Central memory CD4-positive, alpha-beta T cell (primary cell): ENCODE data around the gene CD209.
A peak's percentile ranks its signal among the peaks of the same experiment; 100 is the strongest.
"Not testable (repeated sequence)": the region's sequence is repeated elsewhere in the genome, so short reads cannot be mapped to it uniquely, and the experiment has no call there.

ENCODE experiments used
- DNase-seq: peaks from one replicate; pipeline ENCODE4 v3.0.0; 2022
- total RNA-seq, 3 experiments: gene quantifications; one replicate each; lab custom pipeline; 2026; lab: John Stamatoyannopoulos, UW

The CD209 gene, protein sequence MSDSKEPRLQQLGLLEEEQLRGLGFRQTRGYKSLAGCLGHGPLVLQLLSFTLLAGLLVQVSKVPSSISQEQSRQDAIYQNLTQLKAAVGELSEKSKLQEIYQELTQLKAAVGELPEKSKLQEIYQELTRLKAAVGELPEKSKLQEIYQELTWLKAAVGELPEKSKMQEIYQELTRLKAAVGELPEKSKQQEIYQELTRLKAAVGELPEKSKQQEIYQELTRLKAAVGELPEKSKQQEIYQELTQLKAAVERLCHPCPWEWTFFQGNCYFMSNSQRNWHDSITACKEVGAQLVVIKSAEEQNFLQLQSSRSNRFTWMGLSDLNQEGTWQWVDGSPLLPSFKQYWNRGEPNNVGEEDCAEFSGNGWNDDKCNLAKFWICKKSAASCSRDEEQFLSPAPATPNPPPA
- total RNA-seq: 0 reads per million in 3 experiments

DNA sequence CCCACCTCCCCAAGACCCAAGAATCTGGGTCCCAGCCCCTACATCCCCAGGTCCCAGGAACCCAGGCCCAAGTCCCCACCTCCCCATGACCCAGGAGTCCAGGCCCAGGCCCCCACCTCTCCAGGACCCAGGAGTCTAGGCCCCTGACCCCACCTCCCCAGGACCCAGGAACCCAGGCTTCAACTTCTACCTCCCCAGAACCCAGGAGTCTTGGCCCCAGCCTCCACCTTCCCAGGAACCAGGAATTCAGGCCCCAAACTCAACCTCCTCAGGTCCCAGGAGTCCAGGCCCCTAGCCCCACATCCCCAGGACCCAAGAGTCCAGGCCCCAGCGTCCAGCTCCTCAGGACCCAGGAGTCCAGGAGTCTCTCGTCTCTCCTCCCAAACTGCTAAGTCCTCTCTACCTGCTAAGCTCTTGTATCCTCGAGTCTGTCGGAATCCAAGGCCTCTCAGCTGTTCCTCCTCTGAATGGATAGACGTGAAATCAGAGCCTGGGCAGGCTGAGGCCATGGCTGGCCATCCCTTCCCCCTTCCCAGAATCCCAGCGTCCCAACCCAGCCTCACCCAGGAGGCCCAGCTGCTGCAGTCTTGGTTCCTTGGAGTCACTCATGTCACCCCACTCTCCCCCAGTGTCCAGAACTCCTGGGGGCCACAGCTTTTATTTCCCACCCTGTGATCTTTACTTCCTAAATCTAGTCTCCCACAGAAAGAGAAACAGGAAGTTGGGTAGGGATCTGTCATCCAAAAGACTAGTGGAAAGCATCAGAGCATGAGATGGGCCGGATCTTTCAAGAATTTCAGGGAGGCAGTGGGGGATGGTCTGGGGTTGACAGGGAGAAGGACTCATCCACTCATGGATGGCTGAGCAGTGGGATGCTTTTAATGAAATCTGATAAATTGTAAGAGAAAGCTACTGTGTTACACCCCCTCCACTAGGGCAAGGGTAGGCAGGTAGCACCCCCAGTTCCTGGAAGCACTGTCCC, at the start of gene CD209:
Gene CD209 (minus strand): TSS at position 632 of the 982 bp plus-strand sequence. CDS start 23 bp downstream, at position 609.
- DNase-seq: no peak

DNA sequence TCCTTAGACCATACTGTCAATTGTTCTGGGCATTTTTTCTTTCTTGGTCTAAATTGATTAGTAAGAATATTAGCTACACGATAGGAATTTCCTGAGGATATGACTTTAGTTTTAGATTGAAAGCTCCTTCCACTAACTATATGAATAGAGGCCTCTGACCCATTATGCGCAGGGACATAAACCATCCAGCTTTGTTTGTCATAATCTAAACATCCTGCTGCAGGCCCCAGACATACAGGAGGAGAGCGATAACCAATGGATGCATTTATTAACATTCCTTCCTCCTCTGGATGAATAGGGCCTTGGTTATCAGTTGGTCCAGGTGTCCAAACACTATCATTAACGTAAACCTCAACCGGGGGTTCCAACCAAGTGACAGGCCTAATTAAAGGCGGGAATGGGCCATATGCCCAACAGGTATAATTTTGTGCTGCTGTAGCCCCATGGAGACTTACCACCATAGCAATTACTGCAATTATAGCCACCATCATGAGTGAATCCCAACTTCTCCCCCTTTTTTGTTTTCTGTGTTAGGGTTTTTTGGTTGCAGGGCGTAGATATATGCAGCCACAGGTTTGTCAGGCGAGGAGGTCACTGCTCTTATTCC, 48.3 kb upstream of the CD209 start:
- DNase-seq: no peak

DNA sequence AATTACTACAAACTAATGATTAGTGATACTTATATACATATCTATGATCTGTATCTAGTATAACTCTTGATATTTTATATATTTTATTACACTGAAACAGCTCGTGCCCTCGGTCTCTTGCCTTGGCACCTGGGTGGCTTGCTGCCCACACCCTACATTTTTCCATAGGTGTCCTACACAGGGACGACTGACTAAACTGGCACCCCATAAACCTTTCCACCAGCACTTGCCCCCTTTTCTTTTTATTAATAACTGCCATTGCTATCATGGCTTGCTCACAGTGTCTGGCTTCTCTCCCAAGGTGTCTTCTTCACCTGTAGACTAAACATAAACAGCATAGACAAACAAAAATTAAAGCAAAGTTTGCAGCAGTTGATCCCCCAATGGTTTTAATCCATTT, 46.2 kb upstream of the CD209 start:
- DNase-seq: no peak

DNA sequence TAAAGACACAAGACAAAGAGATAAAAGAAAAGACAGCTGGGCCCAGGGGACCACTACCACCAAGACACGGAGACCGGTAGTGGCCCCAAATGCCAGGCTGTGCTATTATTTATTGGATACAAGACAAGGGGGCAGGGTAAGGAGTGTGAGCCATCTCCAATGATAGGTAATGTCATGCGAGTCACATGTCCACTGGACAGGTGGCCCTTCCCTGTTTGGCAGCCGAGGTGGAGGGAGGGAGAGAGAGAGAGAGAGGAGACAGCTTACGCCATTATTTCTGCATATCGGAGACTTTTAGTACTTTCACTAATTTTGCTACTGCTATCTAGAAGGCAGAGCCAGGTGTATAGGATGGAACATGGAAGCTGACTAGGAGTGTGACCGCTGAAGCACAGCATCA, 45.4 kb upstream of the CD209 start:
- DNase-seq: not testable (repeated sequence)

DNA sequence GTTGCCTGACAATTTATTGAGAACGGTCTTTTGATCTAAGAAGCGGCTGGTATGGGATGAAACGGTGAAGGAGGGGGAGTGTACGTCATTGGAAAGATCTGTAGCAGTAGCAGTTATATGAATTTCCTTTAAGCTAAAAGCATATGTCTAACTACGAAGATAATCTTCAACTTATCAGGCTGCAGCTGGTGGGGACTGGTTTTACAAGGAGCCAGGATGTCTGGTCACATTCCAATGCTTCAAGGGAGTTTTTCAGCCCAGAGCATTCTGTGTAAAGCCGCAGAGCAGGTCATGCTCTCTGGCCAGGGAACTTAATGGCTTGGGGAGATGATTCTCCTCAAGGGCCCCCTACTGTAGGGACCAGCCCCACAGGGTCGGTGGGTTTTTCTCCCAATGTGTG, 44.9 kb upstream of the CD209 start:
- no peak for DNase-seq

DNA sequence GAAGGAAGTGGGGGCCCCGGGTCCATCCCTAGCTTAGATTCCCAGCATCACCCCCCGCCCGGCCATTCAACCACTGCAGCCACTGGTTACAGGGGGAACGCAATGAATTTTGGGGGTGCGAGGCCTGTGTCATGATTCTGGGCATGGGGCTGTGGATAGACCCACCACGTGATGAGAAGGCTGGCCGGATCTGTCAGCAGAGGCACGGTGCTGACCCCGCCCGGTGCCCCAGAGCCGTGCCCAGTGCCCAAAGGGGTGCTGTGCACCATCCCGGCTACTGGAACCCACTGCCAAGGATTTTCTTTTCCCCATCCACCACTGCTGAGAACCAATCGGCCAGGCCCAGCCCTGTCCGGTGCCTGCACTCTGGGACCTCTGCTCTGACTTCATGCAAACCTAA, 43.1 kb upstream of the CD209 start:
- DNase-seq: no peak

DNA sequence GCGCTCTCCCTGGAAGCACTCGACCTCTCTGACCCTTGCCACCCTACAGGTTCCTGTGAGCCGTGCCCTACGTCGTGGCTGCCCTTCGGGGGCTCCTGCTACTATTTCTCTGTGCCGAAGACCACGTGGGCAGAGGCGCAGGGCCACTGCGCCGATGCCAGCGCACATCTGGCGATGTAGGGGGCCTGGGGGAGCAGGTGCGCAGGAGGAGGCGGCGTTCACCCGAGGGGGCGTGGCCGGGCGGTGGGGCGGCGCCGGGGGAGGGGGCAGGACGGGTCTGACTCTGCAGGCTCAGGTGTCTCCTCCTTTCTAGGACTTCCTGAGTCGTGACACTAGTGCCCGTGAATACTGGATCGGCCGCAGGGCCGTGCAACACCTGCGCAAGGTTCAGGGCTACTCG, 42.1 kb upstream of the CD209 start:
- peak; percentile 24 for DNase-seq

DNA sequence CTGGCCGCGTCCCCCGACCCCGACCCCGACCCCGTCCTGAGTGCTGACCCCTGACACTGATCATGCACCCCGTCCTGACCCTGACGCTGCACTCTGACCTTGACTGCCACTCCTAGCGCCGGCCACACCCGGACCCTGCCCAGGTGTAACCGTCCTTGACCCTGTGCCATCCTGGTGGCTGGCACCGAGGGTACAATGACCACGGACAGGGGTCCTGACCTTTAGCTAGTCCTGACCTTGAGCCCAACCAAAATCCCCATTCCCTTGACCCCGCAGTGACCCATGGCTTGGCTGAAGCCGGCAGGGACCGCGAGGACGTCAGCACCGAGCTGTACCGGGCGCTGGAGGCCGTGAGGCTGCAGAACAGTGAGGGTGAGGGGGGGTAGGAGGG, 41.6 kb upstream of the CD209 start:
- DNase-seq: no peak

DNA sequence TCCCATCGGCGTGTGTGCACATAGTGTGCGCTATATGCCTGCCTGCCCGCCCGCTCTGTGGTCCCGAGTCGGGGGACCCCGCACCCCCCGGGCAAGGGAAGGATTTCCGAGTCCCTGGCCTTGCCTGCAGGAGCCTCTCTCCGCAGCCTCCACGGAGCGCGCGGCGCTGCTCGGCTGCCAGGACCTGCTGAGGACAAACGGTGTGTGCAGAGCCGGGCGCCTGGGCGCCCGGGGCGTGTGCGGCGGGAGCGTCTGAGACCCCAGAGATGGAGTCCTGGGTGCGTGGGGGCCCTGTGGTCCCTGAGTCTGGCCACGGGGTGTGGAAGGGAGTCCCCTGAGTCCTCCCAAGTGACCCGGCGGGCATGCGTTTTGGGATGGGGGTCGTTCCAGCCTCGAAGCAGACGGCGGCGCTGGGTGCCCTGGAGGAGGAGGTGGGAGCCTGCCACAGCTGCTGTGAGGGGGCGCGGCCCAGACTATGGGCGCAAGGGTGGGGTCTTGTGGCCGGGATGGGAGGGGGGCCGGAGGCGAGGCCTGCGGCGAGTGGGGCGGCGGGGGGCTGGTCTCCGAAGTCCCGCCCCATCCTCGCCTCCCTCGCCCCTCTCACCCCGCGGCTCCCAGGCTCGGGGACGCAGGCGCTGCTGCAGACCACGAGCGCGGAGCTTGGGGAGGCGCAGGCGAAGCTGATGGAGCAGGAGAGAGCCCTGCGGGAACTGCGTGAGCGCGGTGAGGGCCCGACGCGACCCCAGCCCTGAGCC, 41.0 kb upstream of the CD209 start:
- no peak for DNase-seq

DNA sequence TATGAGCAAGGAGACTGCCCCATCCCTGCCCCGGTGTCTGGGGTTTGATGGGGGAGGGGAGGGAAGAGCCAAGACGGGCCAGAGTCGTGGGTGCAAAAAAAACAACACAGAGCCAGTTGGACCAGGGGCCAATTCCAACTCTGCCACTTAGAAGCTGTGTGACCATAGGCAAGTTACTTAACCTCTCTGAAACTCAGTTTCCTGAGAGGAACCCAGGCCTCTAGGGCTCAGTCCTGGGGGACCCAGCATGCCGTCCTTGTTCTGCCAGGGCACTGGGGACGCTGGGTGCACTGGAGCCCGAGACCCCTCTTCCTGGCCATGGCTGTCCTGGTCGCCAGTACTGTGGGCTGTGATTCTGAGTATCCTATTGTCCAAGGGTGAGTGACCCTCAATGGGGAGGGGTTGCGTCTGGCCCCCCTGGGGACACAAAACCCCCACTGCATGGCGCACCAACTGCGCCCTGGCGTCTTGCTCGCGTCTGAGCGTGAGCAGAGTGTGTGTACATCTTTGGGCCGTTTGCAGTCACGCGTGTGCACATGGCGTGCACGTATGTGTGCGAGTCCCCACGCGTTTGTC, 40.4 kb upstream of the CD209 start:
- DNase-seq: no peak

DNA sequence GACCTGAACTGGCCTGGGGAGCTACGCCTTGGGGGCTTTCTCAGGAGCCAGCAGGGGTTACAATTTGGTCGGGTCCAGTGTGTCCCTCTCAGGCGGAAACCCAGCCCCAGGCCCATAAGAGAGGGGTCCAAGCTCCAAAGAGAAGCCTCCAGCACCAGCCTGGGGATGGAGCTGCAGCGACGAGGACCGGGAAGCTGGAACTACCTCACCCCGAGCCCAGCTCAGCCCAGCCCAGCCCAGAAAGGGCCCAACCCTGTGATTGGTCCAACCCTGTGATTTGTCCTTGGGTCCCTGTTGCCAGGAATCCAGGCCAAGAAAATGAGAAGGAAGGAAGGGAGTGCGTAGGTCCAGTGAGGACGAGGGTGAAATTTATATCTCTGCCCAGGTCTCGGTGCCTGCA, 39.8 kb upstream of the CD209 start:
- DNase-seq: no peak

DNA sequence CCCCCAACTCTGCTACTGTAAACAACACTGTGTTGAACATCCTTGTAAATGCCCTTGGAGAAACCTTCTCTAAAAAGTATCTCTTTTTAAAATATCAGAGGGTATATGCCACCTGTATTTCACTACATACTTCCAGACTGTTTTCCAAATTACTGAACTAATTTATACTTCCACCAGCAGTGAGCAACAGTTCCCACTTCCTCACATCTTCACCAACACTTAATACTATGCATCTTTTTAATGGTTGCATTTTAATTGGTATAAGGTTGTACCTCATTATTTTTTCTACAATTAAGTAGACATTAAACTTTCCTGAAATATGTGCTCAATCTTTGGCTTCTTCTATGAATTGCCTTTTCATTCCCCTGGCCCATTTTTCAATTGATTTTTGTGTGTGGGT, 37.5 kb upstream of the CD209 start:
- DNase-seq: no peak

DNA sequence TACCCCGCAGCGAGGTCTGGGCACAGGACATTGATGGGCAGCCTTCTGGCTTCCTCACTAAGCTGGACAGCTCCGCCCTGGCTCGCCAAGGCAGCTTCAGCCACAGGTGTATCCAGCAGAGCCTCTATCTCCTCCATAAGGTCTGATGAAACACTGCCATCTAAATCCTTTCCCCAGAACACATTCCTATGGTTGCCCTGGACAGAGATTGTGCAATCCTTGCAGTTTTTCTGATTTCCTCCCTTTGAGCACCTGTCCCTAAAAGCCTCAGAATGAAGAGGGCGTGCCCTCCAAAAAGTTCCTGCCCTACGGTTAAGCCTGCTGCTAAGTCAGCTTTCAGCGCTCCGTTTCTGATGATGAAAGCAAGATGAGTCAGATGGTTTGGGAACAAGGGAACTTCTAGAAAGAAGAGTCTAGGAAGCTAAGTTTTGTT, 36.7 kb upstream of the CD209 start:
- no peak for DNase-seq

DNA sequence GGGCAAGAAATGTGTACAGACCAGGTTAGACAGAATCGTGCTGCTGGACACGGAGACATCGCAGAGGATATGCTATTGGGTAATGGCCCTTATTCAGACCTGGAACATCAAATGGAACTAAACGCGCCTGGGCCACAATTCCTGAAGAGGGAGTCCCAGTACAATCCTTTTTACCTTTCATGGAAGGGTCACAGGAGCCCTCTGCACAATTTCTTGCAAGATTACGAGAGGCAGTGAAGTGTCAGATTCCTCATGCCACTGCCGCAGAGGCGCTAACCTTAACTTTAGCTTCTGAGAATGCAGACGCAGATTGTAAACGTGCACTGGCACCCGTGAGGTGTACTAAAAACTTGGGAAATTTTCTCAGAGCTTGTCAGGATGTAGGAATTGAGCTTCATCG, 33.8 kb upstream of the CD209 start:
- no peak for DNase-seq

DNA sequence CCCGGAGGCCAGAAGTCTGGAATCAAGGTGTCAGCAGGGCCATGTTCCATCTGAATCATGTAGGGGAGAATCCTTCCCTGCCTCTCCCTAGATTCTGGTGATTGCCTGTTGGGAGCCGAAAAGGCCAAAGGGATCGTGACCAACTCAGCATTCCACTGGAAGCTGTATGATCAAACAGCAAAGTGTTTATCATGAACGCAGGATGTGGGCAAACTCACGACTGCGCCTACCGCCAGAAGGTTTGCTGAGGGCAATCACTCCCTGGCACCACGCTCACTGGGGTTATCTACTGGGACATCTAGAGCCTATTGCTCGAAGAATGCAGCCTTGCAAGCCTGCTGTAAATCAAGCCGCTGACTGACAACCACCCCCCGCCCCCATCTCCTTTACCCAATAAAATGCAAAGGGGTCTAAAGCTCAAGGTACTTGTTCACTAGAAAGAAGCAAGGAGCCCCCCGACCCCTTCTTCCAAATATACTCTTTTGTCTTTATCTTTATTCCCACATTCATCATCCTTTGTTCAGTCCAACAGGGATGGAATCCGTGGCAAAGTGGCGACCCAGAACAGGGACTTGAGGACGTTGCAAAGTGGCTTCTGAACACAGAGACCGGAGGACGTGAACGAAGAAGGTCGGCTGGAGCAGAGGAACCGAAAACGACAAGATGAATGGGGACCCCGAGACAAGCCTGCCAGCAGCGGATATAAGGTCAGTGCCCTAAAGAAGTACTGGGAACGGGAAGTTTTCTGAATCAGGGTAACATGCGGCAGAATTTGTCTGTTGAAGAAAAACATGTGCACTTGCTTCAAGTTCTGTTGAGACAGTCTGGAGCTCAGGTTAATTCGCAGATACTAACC, 32.5 kb upstream of the CD209 start:
- DNase-seq: no peak

DNA sequence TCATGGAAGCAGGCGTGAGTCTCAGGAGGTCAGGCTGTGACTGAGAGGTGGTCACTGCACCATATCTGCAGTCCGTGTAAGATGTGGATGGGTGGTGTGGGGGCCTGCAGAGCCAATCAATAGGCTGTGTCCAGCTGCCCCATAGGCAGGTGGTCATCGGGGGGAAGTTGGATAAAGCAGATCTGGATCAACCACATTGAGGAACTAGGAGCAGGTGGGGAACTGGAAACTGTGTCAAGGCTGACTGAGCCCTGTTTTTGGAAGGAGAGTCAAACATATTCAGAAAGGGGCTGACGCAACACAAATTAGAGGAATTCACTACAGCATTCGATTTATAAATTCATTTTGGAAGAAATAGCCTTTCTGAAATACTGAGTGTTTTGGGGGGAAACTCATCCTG, 30.7 kb upstream of the CD209 start:
- no peak for DNase-seq

DNA sequence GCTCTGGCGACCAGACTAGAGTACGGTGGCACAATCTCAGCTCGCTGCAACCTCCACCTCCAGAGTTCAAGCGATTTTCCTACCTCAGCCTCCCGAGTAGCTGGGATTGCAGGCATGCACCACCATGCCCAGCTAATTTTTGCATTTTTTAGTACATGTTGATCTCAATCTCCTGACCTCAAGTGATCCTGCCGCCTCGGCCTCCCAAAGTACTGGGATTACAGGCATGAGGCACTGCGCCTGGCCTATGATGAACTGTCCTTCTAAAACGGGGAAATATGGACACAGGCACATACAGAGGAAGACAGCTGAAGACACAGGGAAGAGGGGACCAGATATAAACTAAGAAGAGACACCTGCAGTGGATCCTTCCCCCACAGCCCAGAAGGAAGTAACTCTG, 28.4 kb upstream of the CD209 start:
- no peak for DNase-seq

DNA sequence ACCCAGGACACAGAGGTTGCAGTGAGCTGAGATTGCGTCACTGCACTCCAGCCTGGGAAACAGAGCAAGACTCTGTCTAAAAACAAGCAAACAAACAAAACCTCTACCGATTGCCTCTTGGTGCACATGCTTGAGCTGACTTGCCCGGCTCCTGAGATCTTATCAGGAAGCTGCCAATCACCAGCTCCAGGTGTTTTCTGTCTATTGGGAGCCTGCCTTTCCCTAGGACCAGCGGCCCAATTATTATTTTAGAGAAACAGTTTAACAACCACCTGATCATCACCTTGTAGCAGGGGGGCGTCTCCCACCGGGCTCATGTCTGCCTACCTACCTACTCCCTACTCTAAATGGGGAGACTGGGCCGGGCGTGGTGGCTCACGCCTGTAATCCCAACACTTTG, 26.5 kb upstream of the CD209 start:
- DNase-seq: no peak

DNA sequence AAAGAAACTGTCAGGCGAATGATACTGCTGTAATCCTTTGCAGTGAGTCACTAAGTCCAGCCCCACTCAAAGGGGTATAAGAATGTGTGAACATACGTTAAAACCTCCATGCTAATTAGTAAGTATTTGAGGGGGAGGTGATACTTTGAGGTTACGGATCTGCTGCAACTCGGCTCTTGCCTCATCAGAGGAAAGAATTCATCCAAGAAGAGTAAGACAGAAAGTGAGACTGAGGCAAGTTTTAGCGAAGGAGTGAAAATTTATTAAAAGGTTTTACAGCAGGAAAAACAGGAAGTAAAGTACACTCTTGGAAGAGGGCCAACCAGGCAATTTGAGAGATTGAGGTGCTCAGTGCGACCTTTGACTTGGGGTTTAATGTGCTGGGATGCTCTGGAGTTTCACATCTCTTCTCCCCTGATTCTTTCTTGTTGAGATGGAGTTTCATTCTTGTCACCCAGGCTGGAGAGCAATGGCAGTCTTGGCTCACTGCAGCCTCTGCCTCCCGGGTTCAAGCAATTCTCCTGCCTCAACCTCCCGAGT, 25.5 kb upstream of the CD209 start:
- DNase-seq: no peak

DNA sequence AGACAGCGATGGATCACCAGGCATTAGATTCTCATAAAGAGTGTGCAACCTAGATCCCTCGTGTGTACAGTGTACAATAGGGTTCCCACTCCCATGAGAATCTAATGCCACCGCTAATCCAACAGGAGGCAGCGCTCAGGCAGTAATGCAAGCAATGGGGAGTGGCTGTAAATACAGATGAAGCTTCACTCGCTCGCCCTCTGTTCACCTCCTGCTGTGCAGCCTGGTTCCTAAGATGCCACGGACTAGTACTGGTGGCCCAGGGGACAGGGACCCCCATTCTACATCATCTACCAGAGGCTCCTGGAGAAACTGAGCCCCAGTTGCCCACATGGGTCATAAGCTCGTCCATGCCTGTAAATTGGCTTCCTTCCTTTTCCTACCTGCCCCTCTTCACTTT, 23.7 kb upstream of the CD209 start:
- no peak for DNase-seq

DNA sequence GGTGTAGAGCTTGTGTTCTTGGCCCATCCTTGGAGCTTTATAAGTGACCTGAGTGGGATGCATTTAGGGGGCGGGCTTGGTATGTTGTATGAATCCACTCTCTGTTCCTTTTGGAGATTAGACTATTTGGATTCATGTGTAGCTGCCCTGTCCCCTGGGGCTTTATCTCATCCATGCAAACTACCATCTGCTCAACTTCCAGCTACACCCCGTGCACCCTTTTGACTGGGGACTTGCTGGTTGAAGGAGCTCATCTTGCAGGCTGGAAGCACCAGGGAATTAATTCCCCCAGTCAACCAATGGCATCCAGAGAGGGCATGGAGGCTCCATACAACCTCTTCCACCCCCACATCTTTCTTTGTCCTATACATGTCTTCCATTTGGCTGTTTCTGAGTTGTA, 21.8 kb upstream of the CD209 start:
- no peak for DNase-seq
